HG02938 (cell line): Measurements from ENCODE around the gene ZNF519.
"Not testable (repeated sequence)": the region's sequence is repeated elsewhere in the genome, so short reads cannot be mapped to it uniquely, and the experiment has no call there.

ENCODE experiments used
- ATAC-seq: cut with Tn5 transposase; IDR thresholded peaks from one replicate; pipeline ENCODE4 v1.9.1; 2021; ENCODE audit warnings: mild to moderate bottlenecking, moderate library complexity; ENCODE audit not compliant: unreplicated experiment

The ZNF519 gene

GRCh38 chr18:14147935-14148865 is 16.0 kb upstream of the ZNF519 start:
- not testable (repeated sequence) for ATAC-seq

GRCh38 chr18:14146771-14147170 is 14.5 kb upstream of the ZNF519 start:
- not testable (repeated sequence) for ATAC-seq

- ATAC-seq: not testable (repeated sequence)
Measured at GRCh38 chr18:14145581-14146338, 13.5 kb upstream of the ZNF519 start.

DNA sequence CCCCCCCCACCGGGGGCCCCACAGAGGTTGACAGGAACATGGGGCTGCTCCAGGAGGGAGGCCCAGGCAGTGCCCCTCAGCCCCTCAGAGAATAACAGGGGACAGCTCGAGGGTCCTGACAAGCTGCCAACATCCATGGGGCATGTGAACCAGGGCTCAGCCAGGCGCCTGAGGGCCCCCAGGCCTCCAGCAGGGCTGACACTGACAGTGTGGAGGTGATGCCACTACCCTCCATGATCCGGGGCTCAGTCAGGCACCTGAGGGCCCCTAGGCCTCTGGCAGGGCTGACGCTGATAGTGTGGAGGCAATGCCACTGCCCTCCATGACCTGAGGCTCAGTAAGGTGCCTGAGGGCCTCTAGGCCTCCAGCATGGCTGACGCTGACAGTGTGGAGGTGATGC is 12.8 kb upstream of the ZNF519 start:
- not testable (repeated sequence) for ATAC-seq

- ATAC-seq: no peak
Measured at GRCh38 chr18:14144628-14144895, 12.3 kb upstream of the ZNF519 start.

DNA sequence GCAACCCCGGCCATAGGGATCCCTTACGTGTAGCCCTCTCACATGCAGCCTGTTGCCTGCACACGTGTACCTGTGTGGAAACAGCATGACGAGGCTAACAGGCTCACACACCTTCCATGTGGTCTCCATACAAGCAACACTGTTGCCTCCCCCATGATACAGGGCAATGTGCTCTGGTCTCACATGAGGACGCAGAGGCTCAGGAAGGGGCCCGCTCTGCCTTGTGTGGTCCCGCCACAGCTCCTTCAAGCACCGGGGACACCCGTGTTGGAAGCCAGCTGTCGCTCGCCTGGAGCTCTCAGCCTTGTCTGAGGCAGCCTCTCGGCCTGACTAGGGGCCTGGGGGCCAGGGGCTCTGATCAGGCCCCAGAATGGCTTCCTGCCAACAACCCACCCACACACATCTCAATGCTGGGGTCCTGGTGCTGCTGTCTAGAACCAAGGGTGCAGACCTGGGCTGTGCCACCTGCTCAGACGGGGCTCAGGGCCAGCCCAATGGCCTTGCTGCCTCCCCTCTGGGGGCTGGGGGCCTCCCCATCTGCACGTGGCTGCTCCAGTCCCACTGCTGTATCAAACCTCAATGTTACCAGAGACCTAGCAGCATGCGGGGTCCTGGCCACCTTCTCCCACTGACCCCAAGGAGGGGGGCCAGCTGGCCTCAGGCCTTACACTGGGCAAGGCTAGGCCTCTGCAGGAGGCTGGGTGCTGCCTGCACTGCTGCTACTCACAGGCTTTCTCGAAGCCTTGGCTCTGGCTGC is 11.8 kb upstream of the ZNF519 start:
- ATAC-seq: not testable (repeated sequence)

- not testable (repeated sequence) for ATAC-seq
Measured at GRCh38 chr18:14143396-14143795, 11.2 kb upstream of the ZNF519 start.

DNA sequence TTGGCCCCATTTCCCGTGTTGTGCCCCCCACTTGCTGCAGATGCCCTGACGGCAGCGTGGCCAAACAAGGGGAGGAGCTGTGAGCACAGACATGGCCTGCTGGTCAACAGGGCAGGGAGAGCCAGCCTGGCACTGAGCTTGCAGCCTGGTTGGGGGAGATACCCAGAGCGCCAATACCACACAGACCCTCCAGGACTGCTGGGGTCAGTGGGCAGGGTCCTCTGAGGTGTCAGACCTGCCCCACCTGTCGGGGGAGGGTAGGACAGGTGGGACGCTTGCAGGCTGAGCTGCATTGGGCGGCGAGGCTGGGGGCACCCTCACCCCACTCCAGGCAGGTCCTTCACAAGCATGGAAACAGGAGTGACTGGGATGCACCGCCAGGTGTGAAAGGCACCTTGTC is 9.9 kb upstream of the ZNF519 start:
- not testable (repeated sequence) for ATAC-seq

DNA sequence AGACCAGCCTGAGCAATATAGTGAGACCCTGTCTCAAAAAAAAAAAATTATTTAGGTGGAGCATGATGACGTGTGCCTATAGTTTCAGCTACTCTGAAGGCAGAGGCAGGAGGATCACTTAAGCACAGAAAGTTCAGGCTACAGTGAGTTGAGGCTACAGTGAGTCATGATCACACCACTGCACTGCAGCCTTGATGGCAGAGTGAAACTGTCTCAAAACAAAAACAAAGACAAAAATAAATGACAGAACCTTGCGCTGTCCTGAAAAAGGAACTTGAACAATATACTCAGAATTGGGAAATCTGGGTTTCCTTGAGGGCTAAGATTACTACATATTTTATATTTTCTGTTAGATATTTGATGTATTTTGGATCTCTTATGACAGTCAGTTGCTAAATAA is 7.3 kb upstream of the ZNF519 start:
- peak; percentile 46 for ATAC-seq

GRCh38 chr18:14137971-14138370 is 5.7 kb upstream of the ZNF519 start:
- not testable (repeated sequence) for ATAC-seq

DNA sequence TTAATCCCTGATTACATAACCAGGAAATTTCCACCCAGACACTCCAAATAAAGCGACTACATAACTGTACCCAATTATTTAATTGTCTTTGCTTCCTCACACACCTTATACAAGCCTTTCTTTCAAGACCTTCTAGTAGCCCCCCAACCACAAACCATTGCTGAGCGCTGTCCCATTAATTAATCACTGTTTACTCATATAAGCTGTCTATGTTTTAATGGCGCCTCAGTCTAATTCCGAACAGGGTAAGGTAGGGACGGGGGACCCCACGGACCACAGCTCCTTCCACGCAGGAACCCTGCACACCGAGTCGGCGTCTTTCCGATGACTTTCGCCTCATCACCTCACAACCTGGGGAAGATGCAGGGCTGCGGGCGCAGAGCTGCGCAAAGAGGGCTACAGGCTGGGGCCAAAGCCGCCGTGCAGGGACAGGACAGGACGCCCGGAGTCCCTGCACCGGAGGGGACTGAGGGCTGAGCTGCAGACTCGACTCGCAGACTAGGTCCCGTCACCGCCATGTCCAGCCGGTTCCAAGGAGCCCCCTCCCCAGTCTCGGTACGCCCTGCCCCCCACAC is 452 bp downstream of the ZNF519 start:
- ATAC-seq: peak; percentile 20

- not testable (repeated sequence) for ATAC-seq
Measured at GRCh38 chr18:14130804-14131203, 1.4 kb downstream of the ZNF519 start.

DNA sequence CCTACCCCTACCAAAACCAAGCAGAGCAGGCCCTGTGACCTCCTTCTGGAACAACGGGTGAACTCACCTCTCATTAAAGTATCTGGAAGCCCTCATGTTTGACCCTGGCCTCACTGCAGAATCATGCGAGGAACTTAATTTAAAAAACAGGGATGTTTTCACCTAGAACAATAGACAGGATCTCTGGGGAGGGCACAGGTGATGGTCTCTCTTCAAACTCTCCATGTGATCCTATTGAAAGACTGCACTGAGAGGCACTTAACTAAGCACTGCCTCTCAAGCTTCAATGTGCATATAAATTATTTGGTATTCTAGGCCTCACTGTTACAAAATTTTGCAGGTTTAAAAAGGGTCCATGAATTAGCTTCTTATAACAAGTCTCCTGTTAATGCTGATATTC is 7.5 kb downstream of the ZNF519 start:
- ATAC-seq: no peak

- ATAC-seq: no peak
Measured at GRCh38 chr18:14122097-14122496, 10.1 kb downstream of the ZNF519 start.

DNA sequence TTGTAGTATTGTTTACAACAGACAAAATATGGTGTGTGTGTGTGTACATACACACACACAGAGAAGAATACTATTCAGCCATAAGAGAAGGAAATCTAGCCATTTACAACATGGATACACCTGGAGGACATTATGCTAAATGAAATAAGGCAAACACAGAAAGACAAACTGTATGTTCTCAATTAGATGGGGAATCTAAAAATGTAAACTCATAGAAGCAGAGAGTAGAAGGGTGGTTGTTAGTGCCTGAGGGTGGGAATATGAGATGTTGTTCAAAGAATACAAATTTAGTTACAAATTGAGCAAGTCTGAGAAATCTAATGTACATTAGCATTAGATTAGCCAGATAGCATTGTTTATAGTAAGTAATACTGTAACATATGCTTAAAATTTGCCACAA is 11.3 kb downstream of the ZNF519 start:
- no peak for ATAC-seq

- ATAC-seq: no peak
Measured at GRCh38 chr18:14117606-14118005, 14.6 kb downstream of the ZNF519 start.

- no peak for ATAC-seq
Measured at GRCh38 chr18:14106906-14107305, 25.3 kb downstream of the ZNF519 start.

- no peak for ATAC-seq
Measured at GRCh38 chr18:14104906-14105748, 27.1 kb downstream of the ZNF519 start.

DNA sequence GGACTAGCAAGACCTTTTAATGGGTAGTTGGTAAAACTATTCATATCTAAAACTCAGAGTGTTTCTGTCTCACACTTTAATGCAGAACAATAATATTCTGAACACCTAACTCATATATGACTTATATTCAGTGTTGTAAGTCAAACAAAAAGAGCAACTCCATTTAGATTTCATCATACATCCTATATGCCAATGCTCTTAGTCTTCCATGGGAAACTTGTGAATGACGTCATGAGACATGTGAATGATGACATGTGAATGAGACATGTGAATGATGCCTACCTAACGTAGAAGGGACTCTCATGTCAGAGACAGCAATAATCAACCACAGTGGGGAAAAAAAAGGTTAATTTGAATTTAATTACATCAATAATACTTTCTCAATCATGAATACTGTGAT is 28.0 kb downstream of the ZNF519 start:
- no peak for ATAC-seq
